Effector memory CD4-positive, alpha-beta T cell (primary cell): ENCODE measurements around the gene ICE2.
"Not testable (repeated sequence)": the region's sequence is repeated elsewhere in the genome, so short reads cannot be mapped to it uniquely, and the experiment has no call there.

Experiments
- DNase-seq, 3 donors: peaks; one replicate each; pipeline ENCODE4 v3.0.0-alpha.2; 2020
- H3K27ac ChIP-seq: 2 replicates; pipeline ENCODE4 v1.7.0; 2013; ENCODE audit warnings: mild to moderate bottlenecking, low read length, moderate library complexity; ENCODE audit not compliant: insufficient read depth, poor library complexity, severe bottlenecking
- H3K27me3 ChIP-seq: replicated peaks from 2 replicates; pipeline ENCODE4 v1.7.0; 2013; ENCODE audit warnings: mild to moderate bottlenecking, low read length; ENCODE audit not compliant: insufficient read depth, control insufficient read depth, poor library complexity, severe bottlenecking
- H3K36me3 ChIP-seq: 2 replicates; pipeline ENCODE4 v1.7.0; 2013; ENCODE audit warnings: mild to moderate bottlenecking, low read length, moderate library complexity; ENCODE audit not compliant: control insufficient read depth, insufficient read depth
- H3K4me1 ChIP-seq: 2 replicates; pipeline ENCODE4 v1.7.0; 2013; ENCODE audit warnings: low read length, mild to moderate bottlenecking; ENCODE audit not compliant: control insufficient read depth, insufficient read depth, poor library complexity, severe bottlenecking
- H3K4me3 ChIP-seq: 2 replicates; pipeline ENCODE4 v1.7.0; 2013; ENCODE audit warnings: low read length, low read depth, mild to moderate bottlenecking; ENCODE audit not compliant: insufficient read depth, poor library complexity, severe bottlenecking
- H3K9me3 ChIP-seq: 2 replicates; pipeline ENCODE4 v1.7.0; 2013; ENCODE audit warnings: mild to moderate bottlenecking, low read length, moderate library complexity; ENCODE audit not compliant: control insufficient read depth

Gene ICE2

DNA sequence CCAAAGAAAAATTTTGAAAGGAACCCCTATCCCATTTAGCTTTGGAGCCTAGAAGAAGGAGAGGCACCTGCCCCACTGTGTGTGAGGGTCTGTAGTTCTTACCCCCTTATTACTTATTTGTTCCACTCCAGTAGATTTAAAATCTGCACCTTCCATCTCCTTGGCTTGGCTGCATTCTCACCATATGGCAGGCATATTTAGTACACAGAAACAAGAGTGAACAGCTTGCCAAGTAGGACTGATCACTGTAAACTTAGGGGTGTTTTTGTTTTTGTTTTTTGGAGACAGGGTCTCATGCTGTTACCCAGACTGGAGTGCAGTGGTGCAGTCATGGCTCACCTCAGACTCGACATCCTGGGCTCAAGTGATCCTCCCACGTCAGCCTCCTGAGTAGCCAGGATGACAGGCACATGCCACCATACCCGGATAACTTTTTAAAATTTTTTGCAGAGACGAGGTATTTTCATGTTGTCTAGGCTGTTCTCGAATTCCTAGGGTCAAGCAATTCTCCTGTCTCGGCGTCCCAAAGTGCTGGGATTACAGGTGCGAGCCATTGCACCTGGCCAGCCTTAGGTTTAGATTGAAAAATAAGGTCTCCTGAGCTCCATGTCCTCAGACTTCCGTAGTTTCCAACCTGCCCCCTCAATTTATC is 67.0 kb downstream of the ICE2 start:
- H3K36me3 ChIP-seq: no peaks in the 10 kb centered on the region
- H3K27me3 ChIP-seq: no peaks in the 10 kb centered on the region
- H3K9me3 ChIP-seq: no peaks in the 10 kb centered on the region
- H3K27ac ChIP-seq: no peak overlapping the region
- peaks cover 7% of the 10 kb centered on the region for H3K4me1 ChIP-seq
- no peak overlapping the region for H3K4me3 ChIP-seq
- no peak for DNase-seq

DNA sequence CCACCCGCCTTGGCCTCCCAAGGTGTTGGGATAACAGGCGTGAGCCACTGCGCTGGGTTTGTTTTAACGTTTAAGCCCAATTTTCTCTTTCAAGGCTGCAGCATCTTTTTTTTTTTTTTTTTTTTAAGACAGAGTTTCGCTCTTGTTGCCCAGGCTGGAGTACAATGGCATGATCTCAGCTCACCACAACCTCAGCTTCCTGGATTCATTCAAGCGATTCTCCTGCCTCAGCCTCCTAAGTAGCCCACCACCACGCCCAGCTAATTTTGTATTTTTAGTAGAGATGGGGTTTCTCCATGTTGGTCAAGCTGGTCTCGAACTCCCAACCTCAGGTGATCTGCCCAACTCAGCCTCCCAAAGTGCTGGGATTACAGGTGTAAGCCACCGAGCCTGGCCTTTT is 68.6 kb downstream of the ICE2 start:
- not testable (repeated sequence) for H3K27me3 ChIP-seq, H3K27ac ChIP-seq, H3K9me3 ChIP-seq, H3K36me3 ChIP-seq, H3K4me1 ChIP-seq, DNase-seq, H3K4me3 ChIP-seq

DNA sequence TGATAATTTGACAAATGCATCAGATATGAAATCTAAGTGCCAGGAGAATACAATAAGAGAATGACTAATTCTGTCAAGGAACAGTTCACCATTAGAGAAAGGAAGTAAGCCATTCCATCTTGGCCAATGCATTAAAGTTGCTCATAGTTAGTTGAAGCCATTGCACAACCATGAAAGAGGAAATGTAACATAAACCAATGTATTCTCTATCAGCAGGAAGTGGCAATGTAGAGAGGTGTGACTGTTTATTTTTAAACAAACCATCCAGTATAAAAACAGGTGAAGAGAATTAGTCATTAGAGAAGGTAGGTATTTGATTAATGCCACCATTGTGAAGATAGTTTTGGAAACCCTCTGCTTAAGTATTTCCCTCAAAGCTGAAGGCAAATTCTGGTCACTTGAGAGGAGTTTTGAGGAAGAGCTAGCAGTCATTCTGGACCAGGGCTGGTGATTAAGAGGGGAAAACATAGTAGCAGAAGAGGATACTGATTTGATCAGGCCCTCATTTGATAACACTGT is 70.4 kb downstream of the ICE2 start:
- peaks cover 7% of the 10 kb centered on the region for H3K4me1 ChIP-seq
- no peaks in the 10 kb centered on the region for H3K9me3 ChIP-seq
- no peak overlapping the region for H3K27ac ChIP-seq
- H3K4me3 ChIP-seq: no peak overlapping the region
- DNase-seq: no peak
- no peaks in the 10 kb centered on the region for H3K36me3 ChIP-seq
- no peaks in the 10 kb centered on the region for H3K27me3 ChIP-seq

DNA sequence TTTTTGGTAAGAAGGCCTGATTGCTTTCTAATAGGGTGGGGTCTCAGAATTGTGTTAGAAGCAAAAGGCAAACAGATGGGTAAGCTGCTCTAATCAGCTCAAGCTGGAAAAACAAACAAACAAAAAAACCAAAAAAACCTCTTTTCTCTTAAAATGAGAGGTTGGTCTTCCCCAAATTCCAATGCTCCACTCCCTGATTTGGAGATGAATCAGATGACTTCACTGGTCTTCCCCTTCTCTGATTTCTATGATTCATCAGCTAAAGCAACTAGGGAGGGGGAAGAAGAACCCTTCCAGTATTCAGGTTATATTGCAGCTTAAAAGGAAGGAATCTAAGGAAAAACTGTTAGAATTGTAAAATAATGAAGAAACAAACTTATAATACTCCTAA is 71.5 kb downstream of the ICE2 start:
- H3K4me1 ChIP-seq: peaks cover 7% of the 10 kb centered on the region
- no peaks in the 10 kb centered on the region for H3K9me3 ChIP-seq
- no peaks in the 10 kb centered on the region for H3K36me3 ChIP-seq
- no peak overlapping the region for H3K4me3 ChIP-seq
- no peak for DNase-seq
- no peak overlapping the region for H3K27ac ChIP-seq
- H3K27me3 ChIP-seq: no peaks in the 10 kb centered on the region

DNA sequence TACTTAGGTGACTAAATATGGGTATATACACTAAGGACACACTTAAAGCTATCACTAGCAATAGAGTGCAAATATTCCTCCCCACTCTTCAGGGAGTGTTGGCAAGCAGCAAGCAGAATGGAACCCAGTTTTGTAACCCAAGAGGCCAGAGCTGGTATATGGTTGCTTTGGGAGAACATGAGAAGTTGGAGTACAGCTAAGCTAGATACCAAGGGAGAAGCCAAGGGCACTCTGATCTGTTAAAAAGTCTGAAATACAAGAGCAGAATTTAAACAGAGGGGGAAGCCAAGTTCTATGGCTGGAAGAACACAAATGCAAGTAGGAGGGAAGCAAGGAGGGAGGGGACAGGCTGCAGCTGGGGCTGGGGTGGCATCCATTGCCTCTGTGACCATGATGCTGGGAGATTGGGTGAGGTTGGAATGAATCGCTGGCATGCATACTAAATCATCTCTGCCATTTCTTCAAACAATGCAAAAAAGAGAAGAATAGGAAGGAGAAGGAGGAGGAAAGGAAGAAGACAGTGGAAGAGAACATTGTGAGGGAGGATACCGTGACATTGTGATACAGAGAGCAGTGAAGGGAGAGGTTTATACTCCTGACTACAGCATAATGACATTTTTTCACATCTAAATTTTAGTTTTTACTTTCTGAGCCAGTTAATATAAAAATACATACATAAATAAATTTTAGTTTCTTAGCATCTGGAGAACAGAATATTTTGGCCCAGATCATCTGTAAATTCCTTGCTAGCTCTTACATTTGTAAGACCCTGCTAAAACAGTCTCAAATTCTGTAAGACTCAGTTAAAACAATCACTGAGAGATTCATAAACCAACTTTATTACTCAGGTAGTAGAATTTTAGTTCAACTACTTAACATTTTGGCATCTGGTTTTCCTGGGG is 72.2 kb downstream of the ICE2 start:
- Histone ChIP-seq H3K9me3 (no peaks in the 10 kb centered on the region), H3K27me3 (no peaks in the 10 kb centered on the region), H3K27ac (no peak overlapping the region), H3K4me1 (peaks cover 7% of the 10 kb centered on the region), H3K36me3 (no peaks in the 10 kb centered on the region), H3K4me3 (no peak overlapping the region)
- DNase-seq: no peak

DNA sequence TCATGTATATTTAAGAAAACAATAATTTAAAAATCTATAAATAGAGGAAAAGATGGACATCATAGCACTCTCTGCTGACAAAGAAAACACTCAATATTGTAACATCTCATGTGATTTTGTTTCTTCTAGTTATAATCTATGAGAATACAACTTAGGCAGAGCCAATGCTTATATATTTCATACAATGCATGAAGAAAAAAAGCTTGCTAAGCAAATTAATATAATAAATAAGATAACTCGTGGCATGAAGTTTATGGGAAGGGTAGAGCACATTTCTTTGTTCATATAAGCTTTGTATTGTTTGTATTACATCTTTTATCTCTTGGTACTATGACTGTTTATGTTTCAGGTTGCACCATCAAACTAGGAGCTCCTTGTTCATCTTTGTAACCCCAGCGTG is 73.5 kb downstream of the ICE2 start:
- no peak for DNase-seq
- Histone ChIP-seq H3K27ac (no peak overlapping the region), H3K9me3 (no peaks in the 10 kb centered on the region), H3K4me3 (no peak overlapping the region), H3K36me3 (no peaks in the 10 kb centered on the region), H3K27me3 (no peaks in the 10 kb centered on the region), H3K4me1 (peaks cover 7% of the 10 kb centered on the region)

DNA sequence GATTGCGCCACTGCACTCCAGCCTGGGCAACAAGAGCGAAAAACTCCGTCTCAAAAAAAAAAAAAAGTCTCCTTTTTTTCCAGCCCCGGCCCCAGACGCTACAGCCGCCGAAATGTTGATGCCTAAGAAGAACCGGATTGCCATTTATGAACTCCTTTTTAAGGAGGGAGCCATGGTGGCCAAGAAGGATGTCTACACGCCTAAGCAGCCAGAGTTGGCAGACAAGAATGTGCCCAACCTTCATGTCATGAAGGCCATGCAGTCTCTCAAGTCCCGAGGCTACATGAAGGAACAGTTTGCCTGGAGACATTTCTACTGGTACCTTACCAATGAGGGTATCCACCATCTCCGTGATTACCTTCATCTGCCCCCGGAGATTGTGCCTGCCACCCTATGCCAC is 74.6 kb downstream of the ICE2 start:
- H3K27me3 ChIP-seq, H3K36me3 ChIP-seq, H3K27ac ChIP-seq, H3K9me3 ChIP-seq, H3K4me1 ChIP-seq, H3K4me3 ChIP-seq, DNase-seq: not testable (repeated sequence)

DNA sequence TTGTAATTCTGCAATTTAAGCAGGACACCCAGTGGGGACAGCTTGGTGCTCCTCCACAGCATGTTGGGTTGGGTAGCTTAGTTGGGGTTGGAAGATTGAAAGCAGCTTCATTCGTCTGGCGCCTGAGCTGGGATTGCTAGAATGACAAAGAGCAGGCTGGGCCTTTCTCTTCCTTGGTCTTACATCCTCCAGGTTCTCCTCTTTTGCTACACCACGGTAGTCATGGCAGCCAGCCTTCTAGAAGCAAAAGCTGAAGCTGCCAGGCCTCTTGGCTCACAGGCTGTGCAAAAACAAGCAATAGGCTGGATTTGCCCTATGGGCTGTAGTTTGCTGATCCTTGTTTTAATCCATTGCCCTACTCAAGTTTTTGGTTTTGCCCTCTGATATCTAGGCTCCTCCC is 78.0 kb downstream of the ICE2 start:
- H3K4me3 ChIP-seq: no peak overlapping the region
- DNase-seq: no peak
- H3K36me3 ChIP-seq: no peaks in the 10 kb centered on the region
- H3K27ac ChIP-seq: no peak overlapping the region
- no peaks in the 10 kb centered on the region for H3K9me3 ChIP-seq
- H3K27me3 ChIP-seq: no peaks in the 10 kb centered on the region
- H3K4me1 ChIP-seq: peaks cover 24% of the 10 kb centered on the region

DNA sequence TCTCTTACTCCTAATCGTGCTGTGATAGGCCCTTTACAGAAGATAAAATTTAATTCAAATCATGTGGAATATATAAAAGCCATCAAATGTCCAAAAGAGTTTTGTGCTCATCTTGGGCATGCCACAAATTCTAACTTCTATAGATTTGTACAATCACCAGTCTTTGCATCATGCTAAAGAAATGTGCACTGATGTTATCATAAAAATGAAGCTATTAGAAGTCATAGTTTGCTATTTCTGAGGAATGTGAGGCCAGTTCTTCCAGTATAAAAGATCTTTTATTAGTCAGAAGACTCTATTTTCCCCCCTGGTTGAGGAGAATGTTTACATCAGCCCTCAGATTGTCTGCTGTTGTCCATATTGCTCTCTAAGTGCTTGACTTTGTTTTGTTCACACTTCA is 79.0 kb downstream of the ICE2 start:
- Histone ChIP-seq H3K4me1 (peaks cover 31% of the 10 kb centered on the region), H3K27me3 (no peaks in the 10 kb centered on the region), H3K36me3 (no peaks in the 10 kb centered on the region), H3K27ac (no peak overlapping the region), H3K4me3 (no peak overlapping the region), H3K9me3 (no peaks in the 10 kb centered on the region)
- no peak for DNase-seq

DNA sequence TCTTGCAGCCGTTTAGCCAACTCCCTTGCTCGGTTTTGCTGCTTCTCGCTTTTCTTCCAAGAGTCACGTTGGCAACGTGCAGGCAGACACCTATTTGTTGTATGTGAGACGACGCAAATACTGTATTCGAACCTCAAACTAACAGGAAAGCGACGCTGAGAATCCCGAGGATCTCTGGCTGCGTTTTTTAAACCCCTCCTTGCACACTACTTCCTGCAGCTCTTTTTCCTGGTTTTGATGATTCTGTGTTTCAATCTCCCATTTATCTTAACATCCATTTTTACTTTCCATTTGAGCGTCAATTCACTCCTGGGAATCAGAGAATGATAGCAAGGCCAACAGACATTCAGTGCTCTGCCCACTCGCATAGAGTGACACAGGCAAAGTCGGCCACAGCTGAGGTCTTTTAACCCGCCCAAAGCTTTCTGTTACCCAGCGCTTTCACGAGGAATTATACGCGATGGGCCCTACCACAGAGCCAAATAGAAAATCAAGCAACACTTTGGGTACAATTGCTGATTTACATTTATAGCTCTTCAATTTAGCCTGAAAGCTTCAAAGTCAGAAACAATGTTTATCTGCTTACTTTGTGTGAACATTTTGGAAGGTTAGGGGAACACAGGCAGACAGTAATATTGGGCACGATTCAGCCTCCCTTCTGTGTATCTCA is 79.6 kb downstream of the ICE2 start:
- H3K27ac ChIP-seq: peak overlapping the region; percentile 81
- H3K36me3 ChIP-seq: no peaks in the 10 kb centered on the region
- H3K9me3 ChIP-seq: no peaks in the 10 kb centered on the region
- H3K4me3 ChIP-seq: no peak overlapping the region
- peaks cover 31% of the 10 kb centered on the region for H3K4me1 ChIP-seq
- no peak for DNase-seq
- no peaks in the 10 kb centered on the region for H3K27me3 ChIP-seq
